Right atrium auricular region (tissue), 2 donors: Measurements from ENCODE around the gene RAD51AP2. TPM values are rescaled to one million over a fixed set of nuclear protein-coding genes. Genes with fewer than 3 reads are reported as not detected.
A peak's percentile ranks its signal among the peaks of the same experiment; 100 is the strongest.

Experiments used
- DNase-seq: peaks from one replicate; pipeline ENCODE4 v3.0.0-alpha.2; 2019; ENCODE audit warnings: low spot score
- H3K27ac ChIP-seq, 2 donors: fragments of 200-600 bp; sonication (generic); 1 replicate in 1 of 2; 2 replicates in 1 of 2; pipeline ENCODE4 v1.5.1; 2016 to 2019
- H3K27me3 ChIP-seq, 2 donors: fragments of 200-600 bp; sonication (generic); one replicate each; pipeline versions ENCODE4 v1.5.1 to v1.6.0; 2017 to 2019
- H3K36me3 ChIP-seq: fragments of 200-600 bp; sonication (generic); one replicate; pipeline ENCODE4 v1.5.1; 2016
- H3K4me1 ChIP-seq, 2 donors: fragments of 200-600 bp; sonication (generic); one replicate each; pipeline versions ENCODE4 v1.5.1 to v1.6.0; 2017 to 2019
- H3K4me3 ChIP-seq, 2 donors: fragments of 200-600 bp; sonication (generic); 1 replicate in 1 of 2; 2 replicates in 1 of 2; pipeline ENCODE4 v1.5.1; 2017 to 2019; ENCODE audit warnings: mild to moderate bottlenecking in 1 of 2, moderate library complexity in 1 of 2
- H3K9me3 ChIP-seq, 2 donors: fragments of 200-600 bp; sonication (generic); one replicate each; pipeline ENCODE4 v1.5.1; 2019
- total RNA-seq, 2 donors: library from RNA; depleted of rRNA; stranded (reverse); fragments of >200 nt; gene quantifications; one replicate each; pipeline ENCODE4 v1.1.0, GENCODE V29; 2016
- TF ChIP-seq, protein P1 (sequence below), 2 donors: fragments of 200-600 bp; sonication (generic); IDR thresholded peaks; one replicate each; pipeline ENCODE4 v1.5.1; 2019; ENCODE audit warnings: antibody characterized with exemption in 2 of 2

RAD51AP2 gene
- total RNA-seq, 2 donors from 2014 or later: 0.22 to 0.28 TPM

DNA sequence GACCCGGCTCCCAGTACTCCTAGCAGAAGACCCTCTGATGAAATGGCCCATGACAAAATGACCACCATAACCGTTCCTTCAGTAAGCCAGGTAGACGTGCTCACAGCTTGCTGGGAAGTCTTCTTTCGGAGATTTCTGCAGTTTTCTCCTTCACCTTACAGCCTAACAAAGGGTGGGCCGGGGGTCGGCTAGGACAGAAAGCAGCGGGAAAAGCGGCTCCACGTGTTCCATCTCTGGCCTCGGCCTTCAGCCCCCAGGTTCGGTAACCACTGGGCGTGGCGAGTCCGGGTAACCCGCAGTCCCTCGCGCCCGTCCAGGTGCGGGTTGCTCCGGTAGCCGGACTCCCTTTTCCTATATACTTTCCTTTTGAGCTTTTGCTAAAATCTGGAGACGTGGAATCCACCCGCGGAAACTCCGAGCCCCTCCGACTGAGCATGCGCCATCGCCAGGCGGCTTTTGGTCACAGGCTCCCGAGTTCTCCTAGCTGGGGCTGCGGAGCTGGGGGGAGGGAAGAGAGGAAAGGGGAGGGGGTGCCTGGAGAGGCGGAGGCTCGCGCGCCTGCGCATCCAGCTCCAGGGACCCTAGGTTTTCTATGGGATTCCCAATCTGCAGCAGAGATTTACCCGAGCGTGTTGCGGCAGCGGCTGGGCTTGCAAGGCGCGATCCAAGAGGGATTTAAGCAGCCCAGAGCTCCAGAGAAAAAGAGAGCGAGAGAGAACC is 22.0 kb upstream of the RAD51AP2 start, which contains the start of gene VSNL1:
VSNL1 (plus strand) TSS at position 604 of the 720 bp plus-strand sequence. CDS start 51,379 bp downstream, outside the sequence.
- Histone ChIP-seq H3K9me3 (no peaks in the 10 kb centered on the region), H3K4me1 (peaks cover 0 to 18% of the 10 kb centered on the region in 2 donors), H3K36me3 (no peaks in the 10 kb centered on the region), H3K27me3 (no peaks in the 10 kb centered on the region), H3K27ac (peak within 1 kb of the TSS; percentile 75 to 94), H3K4me3 (peak within 1 kb of the TSS; percentile 49)
- peak; percentile 66 for DNase-seq
- TF ChIP-seq, protein P1, sequence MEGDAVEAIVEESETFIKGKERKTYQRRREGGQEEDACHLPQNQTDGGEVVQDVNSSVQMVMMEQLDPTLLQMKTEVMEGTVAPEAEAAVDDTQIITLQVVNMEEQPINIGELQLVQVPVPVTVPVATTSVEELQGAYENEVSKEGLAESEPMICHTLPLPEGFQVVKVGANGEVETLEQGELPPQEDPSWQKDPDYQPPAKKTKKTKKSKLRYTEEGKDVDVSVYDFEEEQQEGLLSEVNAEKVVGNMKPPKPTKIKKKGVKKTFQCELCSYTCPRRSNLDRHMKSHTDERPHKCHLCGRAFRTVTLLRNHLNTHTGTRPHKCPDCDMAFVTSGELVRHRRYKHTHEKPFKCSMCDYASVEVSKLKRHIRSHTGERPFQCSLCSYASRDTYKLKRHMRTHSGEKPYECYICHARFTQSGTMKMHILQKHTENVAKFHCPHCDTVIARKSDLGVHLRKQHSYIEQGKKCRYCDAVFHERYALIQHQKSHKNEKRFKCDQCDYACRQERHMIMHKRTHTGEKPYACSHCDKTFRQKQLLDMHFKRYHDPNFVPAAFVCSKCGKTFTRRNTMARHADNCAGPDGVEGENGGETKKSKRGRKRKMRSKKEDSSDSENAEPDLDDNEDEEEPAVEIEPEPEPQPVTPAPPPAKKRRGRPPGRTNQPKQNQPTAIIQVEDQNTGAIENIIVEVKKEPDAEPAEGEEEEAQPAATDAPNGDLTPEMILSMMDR (IDR thresholded peaks at IDR 0.05): no peak

DNA sequence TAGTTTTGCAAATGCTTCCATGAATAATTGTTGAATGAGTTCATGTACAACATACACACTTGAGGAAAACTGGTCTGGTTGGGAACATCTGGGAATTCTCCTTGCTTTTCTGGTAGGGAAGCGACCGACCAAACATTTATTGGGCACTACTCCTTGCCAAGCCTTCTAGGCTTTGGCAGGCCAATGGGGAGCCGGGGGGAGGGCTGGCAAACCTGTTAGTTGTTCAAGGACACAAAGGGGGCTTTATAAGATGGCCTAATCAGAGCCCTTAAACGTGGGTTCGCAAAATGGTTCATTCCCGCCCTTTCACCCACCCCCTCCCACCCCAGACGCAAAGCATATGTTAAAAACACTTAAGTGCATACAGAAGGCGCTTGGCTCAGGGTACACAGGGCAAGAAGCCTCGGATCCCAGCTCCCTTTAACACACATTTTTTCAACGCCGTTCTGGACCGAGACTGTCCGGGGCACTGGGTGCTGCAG is 21.4 kb upstream of the RAD51AP2 start:
- peaks cover 0 to 18% of the 10 kb centered on the region in 2 donors for H3K4me1 ChIP-seq
- no peak for DNase-seq
- TF ChIP-seq, protein P1 (IDR thresholded peaks at IDR 0.05): no peak
- H3K27me3 ChIP-seq: no peaks in the 10 kb centered on the region
- no peaks in the 10 kb centered on the region for H3K9me3 ChIP-seq
- no peaks in the 10 kb centered on the region for H3K36me3 ChIP-seq
- H3K4me3 ChIP-seq: peak overlapping the region; percentile 49
- H3K27ac ChIP-seq: peak overlapping the region; percentile 75 to 94

DNA sequence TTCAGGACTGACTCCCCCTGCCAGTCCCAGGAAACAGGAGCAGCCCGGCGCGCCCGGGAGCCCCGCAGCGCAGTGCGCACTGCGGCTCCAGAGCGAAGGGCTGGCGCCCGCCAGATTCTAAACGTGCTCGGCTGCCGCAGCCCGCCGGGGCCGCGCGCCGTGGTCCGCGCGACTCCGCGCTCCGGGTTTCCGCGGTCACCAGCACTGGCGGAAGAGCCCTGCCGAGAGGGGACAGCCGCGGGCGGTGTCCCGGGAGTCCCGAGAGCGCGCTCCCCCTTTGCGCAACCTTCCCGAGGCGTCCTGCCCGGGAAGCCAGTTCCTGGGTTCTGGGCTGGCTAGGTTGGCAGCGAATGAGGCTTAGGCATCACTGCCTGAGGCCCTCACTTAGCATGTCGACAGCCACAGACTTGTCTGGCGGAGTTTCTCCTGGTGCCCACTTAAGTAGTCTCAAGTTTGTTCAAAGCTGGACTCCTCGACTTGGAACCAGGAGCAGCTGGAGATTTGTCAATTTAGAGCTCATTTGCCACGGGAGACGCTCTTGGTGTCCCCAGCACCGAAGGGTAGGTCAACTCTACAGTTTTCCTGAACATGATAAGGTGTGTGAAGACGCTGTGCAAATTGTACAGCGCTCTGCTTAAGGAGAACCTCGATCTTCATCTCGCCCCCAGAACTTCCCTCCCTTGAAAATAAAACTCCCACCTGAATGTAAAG is 20.8 kb upstream of the RAD51AP2 start:
- Histone ChIP-seq H3K36me3 (no peaks in the 10 kb centered on the region), H3K4me3 (peak overlapping the region; percentile 49), H3K27ac (peak overlapping the region; percentile 75 to 94), H3K27me3 (no peaks in the 10 kb centered on the region), H3K9me3 (no peaks in the 10 kb centered on the region), H3K4me1 (peaks cover 0 to 18% of the 10 kb centered on the region in 2 donors)
- TF ChIP-seq, protein P1 (IDR thresholded peaks at IDR 0.05): no peak
- peak; percentile 62 for DNase-seq

DNA sequence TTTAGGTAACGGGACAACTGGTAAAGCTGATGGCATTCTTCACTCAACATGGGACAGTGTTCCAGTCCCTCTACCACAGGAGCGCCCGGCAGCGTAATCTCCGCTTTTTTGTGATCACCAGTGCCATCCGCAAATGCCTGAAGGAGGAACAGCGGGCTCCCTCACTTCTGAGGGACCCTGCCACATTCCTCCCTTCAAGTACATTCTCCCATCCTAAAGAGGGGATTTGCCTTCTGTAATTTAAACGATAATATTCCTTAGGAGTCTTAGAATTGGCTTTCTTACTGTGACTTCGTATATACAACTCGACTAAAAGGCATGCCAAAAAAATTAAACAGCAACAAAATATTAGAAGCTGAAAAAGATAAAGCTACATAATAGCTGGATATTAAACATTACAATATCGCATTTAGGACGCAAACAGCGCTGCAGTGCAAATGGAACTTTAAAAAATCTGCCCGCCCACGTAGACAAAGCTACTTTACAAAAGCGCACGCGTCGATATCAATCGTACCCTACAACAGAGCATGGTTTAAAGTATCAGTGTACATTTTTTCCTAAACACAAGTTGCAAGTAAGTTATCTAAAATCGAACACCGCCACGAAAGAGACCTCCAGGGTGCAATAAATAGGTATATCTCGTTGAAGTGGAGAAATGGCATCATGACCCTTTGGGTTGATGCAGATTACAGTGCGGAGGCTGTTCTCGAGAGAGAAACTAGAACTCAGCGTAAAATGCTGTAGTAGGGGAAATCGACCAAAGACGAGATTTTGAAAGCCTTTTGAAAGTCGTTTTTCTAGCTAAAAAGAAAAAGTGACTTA is 20.0 kb upstream of the RAD51AP2 start:
- H3K4me1 ChIP-seq: peaks cover 0 to 18% of the 10 kb centered on the region in 2 donors
- no peaks in the 10 kb centered on the region for H3K36me3 ChIP-seq
- peak overlapping the region; percentile 75 to 94 for H3K27ac ChIP-seq
- peak overlapping the region; percentile 49 for H3K4me3 ChIP-seq
- H3K27me3 ChIP-seq: no peaks in the 10 kb centered on the region
- no peaks in the 10 kb centered on the region for H3K9me3 ChIP-seq
- no peak for DNase-seq
- TF ChIP-seq, protein P1 (IDR thresholded peaks at IDR 0.05): no peak

DNA sequence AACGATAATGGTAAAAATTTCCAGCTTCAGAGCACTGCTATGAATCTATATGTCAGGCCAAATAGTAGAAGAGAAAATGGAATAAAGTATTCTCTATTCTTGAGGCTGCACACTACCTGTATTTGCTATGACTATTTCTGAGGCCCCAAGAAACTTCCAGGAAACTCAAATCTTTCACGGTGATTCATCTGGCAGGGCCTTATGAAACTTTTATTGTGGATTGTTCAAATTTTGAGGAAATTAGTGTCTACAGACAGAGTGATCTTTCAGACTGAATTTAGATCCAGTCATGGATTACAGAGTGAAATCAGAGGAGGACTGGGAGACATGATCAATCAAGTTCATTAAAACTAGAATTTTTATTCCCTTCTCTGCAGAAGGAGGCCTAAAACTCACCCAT is 18.2 kb upstream of the RAD51AP2 start:
- TF ChIP-seq, protein P1 (IDR thresholded peaks at IDR 0.05): no peak
- DNase-seq: no peak
- peaks cover 0 to 18% of the 10 kb centered on the region in 2 donors for H3K4me1 ChIP-seq
- H3K36me3 ChIP-seq: no peaks in the 10 kb centered on the region
- no peak overlapping the region for H3K4me3 ChIP-seq
- no peaks in the 10 kb centered on the region for H3K9me3 ChIP-seq
- no peak overlapping the region for H3K27ac ChIP-seq
- no peaks in the 10 kb centered on the region for H3K27me3 ChIP-seq
